Measurements from ENCODE around the gene S100PBP. TPM values are rescaled to one million over a fixed set of nuclear protein-coding genes. Genes with fewer than 3 reads are reported as not detected.
A peak's percentile ranks its signal among the peaks of the same experiment; 100 is the strongest.
"Not testable (repeated sequence)": the region's sequence is repeated elsewhere in the genome, so short reads cannot be mapped to it uniquely, and the experiment has no call there.

S100PBP gene
- total and polyA plus RNA-seq, 2 of the 4 experiments (the other 2 are of a cell fraction), result 13.9 to 20.3 TPM

- H2AK5ac ChIP-seq (ENCODE audit: low read depth, low read length); H3K27me3 ChIP-seq (ENCODE audit: control insufficient read depth, insufficient read depth, low read length); intact Hi-C loops (cut with micrococcal nuclease); H3K56ac ChIP-seq (ENCODE audit: extremely low read depth, insufficient read depth, low read length); H2AK9ac ChIP-seq (replicated peaks; ENCODE audit: low read depth, low read length, poor library complexity); BruUV-seq (replicated peaks); H3K14ac ChIP-seq (replicated peaks; ENCODE audit: low read depth, low read length); in situ Hi-C loops (cut with MboI; ENCODE audit: low sequenced_read_pairs); H2BK15ac ChIP-seq (ENCODE audit: low read depth, low read length); H3K9ac ChIP-seq (ENCODE audit: low read depth, low read length); H3K4ac ChIP-seq (ENCODE audit: low read depth, low read length); H4K91ac ChIP-seq (ENCODE audit: insufficient read depth, low read depth, low read length); POLR2A ChIA-PET (ENCODE audit: unreplicated experiment); H3K4me3 ChIP-seq (ENCODE audit: insufficient read depth, low read depth, low read length); H4K5ac ChIP-seq (ENCODE audit: low read depth, low read length); H3K9me3 ChIP-seq (ENCODE audit: control insufficient read depth, insufficient read depth, low read length); H3K9me1 ChIP-seq (ENCODE audit: insufficient read depth, low read length); dilution Hi-C loops (cut with HindIII; ENCODE audit: low sequenced_read_pairs, unreplicated experiment); H3K23ac ChIP-seq (ENCODE audit: low read depth, low read length); H3K4me2 ChIP-seq (ENCODE audit: low read depth, low read length); H2AFZ ChIP-seq (replicated peaks; ENCODE audit: low read length, poor library complexity); H3K27ac ChIP-seq (ENCODE audit: insufficient read depth, low read length); H2BK20ac ChIP-seq (ENCODE audit: low read depth, low read length); H3K4me1 ChIP-seq (ENCODE audit: control insufficient read depth, insufficient read depth, low read length): not testable (repeated sequence)
- Histone ChIP-seq H2BK5ac (ENCODE audit: low read depth, low read length, poor library complexity, severe bottlenecking) (peak overlapping the region; percentile 88), H4K20me1 (ENCODE audit: insufficient read depth, low read length) (peaks cover 11% of the 10 kb centered on the region; the same call in 1 of the 2 replicates), H4K8ac (ENCODE audit: low read depth in 2 of 2, low read length in 2 of 2) (peak overlapping the region in 1 of 2 experiments; percentile 67; a peak in 1 of 4 replicates), H3K79me1 (ENCODE audit: low read depth in 1 of 2, low read length in 2 of 2) (peaks cover 21 to 52% of the 10 kb centered on the region in 2 experiments; a peak in 3 of 4 replicates), H3K18ac (ENCODE audit: low read depth, low read length) (peak overlapping the region; percentile 70; the same call in 1 of the 2 replicates), H2BK120ac (ENCODE audit: low read depth, low read length) (peak overlapping the region; percentile 76; the same call in 1 of the 2 replicates), H3K36me3 (ENCODE audit: control insufficient read depth, insufficient read depth, low read length) (peaks cover 40% of the 10 kb centered on the region)
- DNase-seq (peak; percentile 90), ATAC-seq (ENCODE audit: low read depth) (peak; percentile 67)
- TF ChIP-seq CEBPB (IDR thresholded peaks at IDR 0.05; ENCODE audit: low read depth, low read length) (peak; percentile 67; the same call in 1 of the 2 replicates), FOS (IDR thresholded peaks at IDR 0.05; ENCODE audit: low read depth, low read length) (0 out of 2 replicates have a peak, but pooled peaks have one; percentile 13), USF2 (IDR thresholded peaks at IDR 0.05; ENCODE audit: low read depth, low read length) (peak; percentile 60)
- WGBS, 2 experiments (ENCODE audit: extremely low coverage in 2 of 2, insufficient read length in 1 of 2), result no CpG with 5 or more reads among the region's 2 CpGs
- CTCF ChIA-PET, result interaction anchor here (0.6 kb wide), 1 partner anchor 11 kb away, joined by 5 read pairs; no protein-coding TSS in a partner anchor
Measured at GRCh38 chr1:32789356-32789755, 28.1 kb upstream of the S100PBP start.
